Inferior parietal cortex (tissue), 1 donor: ENCODE measurements around the gene CCDC197.

Source experiments
- DNase-seq: peaks from one replicate; pipeline ENCODE4 v3.0.0-alpha.2; 2016; ENCODE audit errors: extremely low spot score

The CCDC197 gene

DNA sequence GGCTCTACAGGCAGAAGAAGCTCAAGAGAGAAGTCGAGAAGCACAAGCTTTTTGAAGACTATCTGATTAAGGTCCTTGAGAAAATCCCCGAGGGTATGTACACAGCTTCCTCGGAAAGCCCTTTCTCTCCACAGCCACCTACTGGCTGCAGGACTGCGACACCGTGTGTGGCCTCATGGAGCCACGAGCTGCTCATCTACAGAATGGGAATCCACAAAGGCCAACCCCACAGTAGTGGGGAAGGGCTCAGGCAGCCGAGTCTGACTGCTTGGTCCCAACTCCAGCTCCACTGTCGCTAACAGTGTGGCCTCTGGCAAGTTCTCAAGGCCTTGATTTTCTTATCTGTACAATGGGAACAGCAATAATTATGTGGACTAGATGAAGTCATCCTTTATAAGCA lies 2.5 kb downstream of the CCDC197 start:
- no peak for DNase-seq

DNA sequence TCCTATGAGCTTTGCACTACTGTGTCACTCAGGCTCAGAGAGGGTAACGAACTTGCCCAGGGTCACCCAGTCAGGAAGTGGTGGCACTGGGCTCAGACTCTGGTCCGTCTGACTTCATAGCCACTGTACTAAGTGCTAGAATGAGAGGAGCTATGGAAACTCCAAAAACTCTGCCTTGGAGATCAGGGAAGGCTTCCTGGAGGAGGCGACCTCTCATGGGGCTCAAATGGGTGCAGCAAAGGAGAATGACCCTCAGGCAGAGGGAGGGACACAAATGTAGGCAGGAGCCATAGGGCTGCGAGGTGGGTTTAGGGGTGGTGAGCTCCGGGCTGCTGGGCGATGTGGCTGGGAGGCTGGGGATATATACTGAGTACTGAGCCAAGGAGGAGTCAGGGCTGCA lies 3.2 kb downstream of the CCDC197 start:
- DNase-seq: no peak

- no peak for DNase-seq
These were observed 3.9 kb downstream of the CCDC197 start for GRCh38 chr14:94001016-94001415.

DNA sequence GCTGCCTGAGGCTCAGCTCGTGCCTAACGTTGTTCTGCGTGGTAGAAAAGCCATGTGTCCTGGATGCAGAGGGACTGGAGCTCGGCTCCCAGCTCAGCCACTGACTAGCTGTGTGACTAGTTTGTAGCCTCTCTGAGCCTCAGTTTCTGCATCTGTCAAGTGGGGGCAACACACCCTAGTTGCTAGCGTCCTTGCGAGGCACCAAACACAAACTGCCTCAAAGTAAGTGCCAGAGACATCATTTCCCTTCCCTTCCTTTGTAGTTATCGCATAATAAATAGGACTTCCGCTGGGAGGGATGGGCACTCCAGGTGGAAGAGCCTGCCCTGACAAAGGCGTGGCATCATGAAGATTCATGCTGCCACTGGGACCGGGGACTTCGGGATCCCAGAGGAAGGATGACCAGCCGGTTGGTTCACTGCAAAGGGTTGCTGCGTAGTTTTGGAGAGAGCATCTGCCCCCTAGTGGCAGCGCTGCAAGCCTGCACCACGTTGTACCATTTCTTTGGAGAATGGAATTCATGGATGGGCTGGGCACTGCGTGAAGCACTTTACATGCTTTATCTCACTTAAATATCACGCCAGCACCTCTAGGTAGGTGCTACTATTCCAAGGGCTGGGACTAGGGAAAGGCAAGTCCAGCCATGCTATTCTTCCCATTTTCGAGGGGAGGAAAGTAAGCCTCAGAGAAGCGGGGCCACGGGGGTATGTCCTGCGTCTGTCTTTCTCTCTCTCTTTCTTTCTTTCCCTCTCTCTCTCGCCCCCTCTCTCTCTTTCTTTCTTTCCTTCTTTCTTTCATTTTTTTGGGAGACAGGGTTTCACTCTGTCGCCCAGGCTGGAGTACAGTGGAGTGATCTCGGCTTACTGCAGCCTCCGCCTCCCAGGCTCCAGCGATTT lies 4.6 kb downstream of the CCDC197 start:
- DNase-seq: peak; percentile 85

GRCh38 chr14:94003397-94003796 lies 6.3 kb downstream of the CCDC197 start:
- no peak for DNase-seq

- DNase-seq: no peak
These were observed 6.9 kb downstream of the CCDC197 start for GRCh38 chr14:94004015-94004414.

- no peak for DNase-seq
These were observed 8.4 kb downstream of the CCDC197 start for GRCh38 chr14:94005324-94006073.

GRCh38 chr14:94008234-94008633 lies 11.1 kb downstream of the CCDC197 start:
- DNase-seq: no peak

DNA sequence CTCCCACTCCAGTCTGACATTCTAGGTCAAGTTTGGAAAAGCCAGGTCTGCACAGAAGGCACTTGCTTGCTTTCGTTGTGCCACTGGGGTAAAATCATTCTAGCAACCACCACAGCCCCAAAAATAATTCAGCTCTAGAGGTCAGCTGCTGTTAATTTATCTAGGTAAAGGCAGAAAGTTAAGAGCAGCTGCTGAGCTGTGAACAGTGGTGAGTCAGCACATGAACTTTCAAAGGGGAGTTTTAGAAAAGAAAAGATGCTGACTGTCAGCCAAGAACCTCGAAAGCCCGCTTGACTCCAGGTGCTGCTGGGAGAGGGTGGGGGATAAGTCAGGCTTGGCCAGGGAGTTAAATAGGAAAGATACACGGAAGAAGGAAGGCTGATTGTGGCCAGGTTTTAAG lies 12.7 kb downstream of the CCDC197 start:
- no peak for DNase-seq

DNA sequence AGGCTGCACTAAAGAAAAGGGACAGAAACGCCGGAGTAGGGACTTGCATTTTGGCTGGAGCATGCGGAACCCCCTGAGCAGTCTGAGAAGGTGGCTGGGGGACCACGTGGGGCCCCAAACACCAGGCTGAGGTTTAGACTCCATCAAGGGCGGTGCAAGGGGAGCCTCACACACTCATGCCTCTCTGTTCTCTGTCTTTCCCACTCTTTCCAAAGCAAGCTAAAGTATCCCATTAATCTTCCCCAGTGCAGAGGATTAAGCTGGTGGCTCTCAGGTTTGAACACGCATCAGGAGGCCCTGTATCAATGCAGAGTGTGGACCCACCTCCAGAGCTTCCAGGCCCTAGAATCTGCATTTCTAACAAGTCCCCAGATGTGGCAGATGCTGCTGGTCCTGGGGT lies 13.5 kb downstream of the CCDC197 start:
- DNase-seq: no peak

DNA sequence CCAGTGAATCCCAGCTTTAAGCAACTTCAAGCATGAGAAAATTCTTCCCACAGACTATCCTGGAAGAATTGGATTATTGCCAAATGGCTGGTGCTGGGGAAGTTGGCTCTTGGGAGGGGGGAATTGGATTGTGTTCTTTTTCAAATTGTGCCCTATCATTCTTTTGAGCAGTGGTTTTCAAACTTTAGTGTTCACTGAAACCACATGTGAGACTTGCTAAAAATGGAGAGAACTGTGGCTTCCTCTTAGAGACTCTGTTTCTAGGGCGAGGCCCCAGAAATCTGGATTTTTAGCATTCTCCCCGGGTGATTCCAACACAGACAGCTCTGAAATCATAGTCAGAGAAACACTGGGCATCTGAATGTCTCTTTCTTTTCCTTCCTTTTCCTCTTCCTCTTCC lies 14.7 kb downstream of the CCDC197 start:
- no peak for DNase-seq

DNA sequence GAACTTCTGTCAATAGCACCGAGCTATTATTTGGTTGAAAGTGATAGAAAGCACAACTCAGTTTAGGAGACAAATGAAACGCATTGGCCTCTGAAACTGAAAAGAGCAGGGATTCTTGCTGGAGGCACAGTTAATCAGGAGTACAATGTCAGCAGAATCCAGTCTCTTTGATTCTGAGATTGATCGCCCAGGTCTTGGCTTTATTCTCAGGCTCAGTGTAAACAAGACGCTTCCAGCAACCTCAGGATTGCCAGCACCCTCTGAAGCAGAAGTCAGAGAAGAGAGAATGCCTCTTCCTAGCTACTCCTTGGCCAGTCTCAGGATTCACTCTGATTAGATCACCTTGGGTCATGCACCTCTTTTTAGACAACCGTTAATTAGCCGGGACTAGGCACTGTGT lies 17.3 kb downstream of the CCDC197 start:
- no peak for DNase-seq

- no peak for DNase-seq
These were observed 18.1 kb downstream of the CCDC197 start for GRCh38 chr14:94015223-94015622.

GRCh38 chr14:94016446-94016976 lies 19.4 kb downstream of the CCDC197 start:
- no peak for DNase-seq

DNA sequence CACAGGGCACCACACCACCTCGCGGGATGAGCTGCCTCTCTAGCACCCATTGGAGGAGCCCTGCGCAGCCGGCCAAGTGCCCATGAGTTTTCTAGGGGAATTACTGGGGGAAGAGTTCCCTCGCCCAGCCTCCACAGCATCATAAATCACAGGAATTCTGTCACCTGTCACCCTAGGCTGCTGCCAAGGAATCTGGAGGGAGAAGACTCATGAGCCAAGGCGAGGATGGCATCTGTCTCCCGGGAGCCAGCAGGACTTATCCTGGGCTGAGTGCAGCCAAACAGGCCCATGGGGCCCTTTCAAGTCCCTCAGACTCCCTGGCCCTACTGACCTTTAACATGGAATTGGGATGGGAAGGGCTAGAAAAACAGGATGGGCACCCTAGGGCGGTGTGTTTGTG lies 21.2 kb downstream of the CCDC197 start:
- DNase-seq: no peak

GRCh38 chr14:94019329-94019728 lies 22.2 kb downstream of the CCDC197 start:
- no peak for DNase-seq

- DNase-seq: no peak
These were observed 23.2 kb downstream of the CCDC197 start for GRCh38 chr14:94020267-94020666.

GRCh38 chr14:94021001-94021400 lies 23.9 kb downstream of the CCDC197 start:
- DNase-seq: no peak

GRCh38 chr14:94021416-94022157 lies 24.5 kb downstream of the CCDC197 start:
- no peak for DNase-seq

DNA sequence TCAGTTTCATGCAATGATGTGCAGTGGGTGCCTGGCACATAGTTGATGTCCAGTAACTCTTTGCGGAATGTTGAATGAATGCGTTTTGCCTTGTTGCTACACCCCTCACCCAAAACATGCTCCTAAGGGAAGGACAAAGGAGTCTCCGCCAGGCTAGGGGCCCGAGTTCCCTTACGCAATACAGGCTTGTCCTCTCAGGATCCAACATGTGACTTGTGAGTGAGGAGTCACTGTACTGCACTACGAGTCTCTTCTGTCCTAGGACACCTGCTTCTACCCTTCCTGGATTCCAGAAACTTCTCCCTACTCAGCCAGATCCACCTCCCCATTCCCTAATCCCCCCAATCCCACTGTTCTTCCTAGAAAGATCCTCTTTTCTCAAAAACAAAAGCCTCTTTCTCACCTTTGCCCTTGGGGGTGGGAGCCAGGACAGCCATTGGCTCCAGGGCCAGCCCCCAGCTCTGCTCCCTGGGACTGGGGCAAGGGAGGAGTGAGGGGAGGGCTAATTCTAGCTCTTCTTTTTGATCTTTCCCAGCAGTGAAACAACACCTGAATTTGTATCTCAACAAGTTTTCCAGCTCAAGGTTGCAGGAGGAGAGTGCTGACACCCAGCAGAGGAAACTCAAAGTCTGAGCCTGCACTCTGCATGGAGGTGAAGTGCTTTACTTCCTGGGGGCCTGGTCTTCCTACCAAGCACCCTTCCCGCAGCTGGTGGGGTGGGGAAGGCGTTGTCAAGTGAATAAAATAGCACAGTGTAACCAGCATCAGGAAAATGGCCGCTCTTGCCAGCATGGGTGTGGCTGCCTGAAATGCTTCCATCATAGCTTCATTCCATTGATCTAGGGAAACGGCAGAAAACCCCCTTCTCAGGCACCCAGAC lies 25.7 kb downstream of the CCDC197 start:
- DNase-seq: no peak

DNA sequence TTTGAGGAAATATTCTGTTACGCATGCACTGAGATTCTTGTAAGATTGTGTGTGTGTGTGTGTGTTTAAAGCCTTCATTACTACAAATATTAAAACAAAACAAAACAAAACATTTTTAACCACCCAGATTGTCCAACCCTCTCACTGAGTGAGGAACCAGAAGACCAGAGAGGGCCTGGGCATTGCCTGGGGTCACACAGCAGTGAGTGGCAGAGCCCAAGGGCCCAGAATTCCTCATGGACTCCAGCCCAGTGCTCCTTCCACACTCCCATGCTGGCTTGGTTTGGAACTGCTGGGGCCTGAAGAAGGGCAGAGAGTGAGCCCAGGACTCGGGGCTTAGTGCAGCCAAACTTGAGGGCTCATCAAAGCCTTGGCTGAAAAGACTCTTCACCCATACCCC lies 27.4 kb downstream of the CCDC197 start:
- DNase-seq: no peak
